ENCODE results near the gene LRP1B. TPM values are rescaled to one million over a fixed set of nuclear protein-coding genes. Genes with fewer than 3 reads are reported as not detected.

LRP1B gene
- total RNA-seq, 1 donor from 2014 or later = 1.7 TPM

GRCh38 chr2:141611981-141612380, 518.8 kb downstream of the LRP1B start:
- TF ChIP-seq CTCF (IDR thresholded peaks at IDR 0.05; ENCODE audit: unreplicated experiment) = no peak
- no peak overlapping the region for H3K27ac Mint-ChIP-seq
- DNase-seq (ENCODE audit: low spot score in 2 of 2, unreplicated experiment in 2 of 2) = no peak
- no peaks in the 10 kb centered on the region for H3K27me3 Mint-ChIP-seq (ENCODE audit: low read depth)
- H3K4me1 Mint-ChIP-seq = peaks cover 28% of the 10 kb centered on the region
- H3K4me3 Mint-ChIP-seq = peak overlapping the region; percentile 51
- peaks cover 3% of the 10 kb centered on the region for H3K9me3 Mint-ChIP-seq
- no peaks in the 10 kb centered on the region for H3K36me3 Mint-ChIP-seq

- H3K9me3 Mint-ChIP-seq = peaks cover 3% of the 10 kb centered on the region
- DNase-seq (ENCODE audit: low spot score in 2 of 2, unreplicated experiment in 2 of 2) = no peak
- H3K36me3 Mint-ChIP-seq = no peaks in the 10 kb centered on the region
- peaks cover 23% of the 10 kb centered on the region for H3K4me1 Mint-ChIP-seq
- H3K27me3 Mint-ChIP-seq (ENCODE audit: low read depth) = no peaks in the 10 kb centered on the region
- no peak for TF ChIP-seq CTCF (IDR thresholded peaks at IDR 0.05; ENCODE audit: unreplicated experiment)
- peak overlapping the region; percentile 63 for H3K27ac Mint-ChIP-seq
- peak overlapping the region; percentile 51 for H3K4me3 Mint-ChIP-seq
Measured at GRCh38 chr2:141611176-141611571, 519.6 kb downstream of the LRP1B start.

- peak overlapping the region; percentile 1 for H3K27ac Mint-ChIP-seq
- no peaks in the 10 kb centered on the region for H3K36me3 Mint-ChIP-seq
- no peaks in the 10 kb centered on the region for H3K27me3 Mint-ChIP-seq (ENCODE audit: low read depth)
- TF ChIP-seq CTCF (IDR thresholded peaks at IDR 0.05; ENCODE audit: unreplicated experiment) = no peak
- H3K4me3 Mint-ChIP-seq = peak overlapping the region; percentile 51
- DNase-seq (ENCODE audit: low spot score in 2 of 2, unreplicated experiment in 2 of 2) = no peak
- peaks cover 3% of the 10 kb centered on the region for H3K9me3 Mint-ChIP-seq
- H3K4me1 Mint-ChIP-seq = peaks cover 23% of the 10 kb centered on the region
Measured at GRCh38 chr2:141610564-141611175, 520.1 kb downstream of the LRP1B start.

GRCh38 chr2:141605163-141605562, 525.7 kb downstream of the LRP1B start:
- TF ChIP-seq CTCF (IDR thresholded peaks at IDR 0.05; ENCODE audit: unreplicated experiment) = no peak
- no peaks in the 10 kb centered on the region for H3K27me3 Mint-ChIP-seq (ENCODE audit: low read depth)
- H3K27ac Mint-ChIP-seq = no peak overlapping the region
- H3K4me3 Mint-ChIP-seq = no peak overlapping the region
- H3K4me1 Mint-ChIP-seq = peaks cover 3% of the 10 kb centered on the region
- no peak for DNase-seq (ENCODE audit: low spot score in 2 of 2, unreplicated experiment in 2 of 2)
- H3K9me3 Mint-ChIP-seq = no peaks in the 10 kb centered on the region
- H3K36me3 Mint-ChIP-seq = no peaks in the 10 kb centered on the region

GRCh38 chr2:141601511-141602152, 529.2 kb downstream of the LRP1B start:
- no peaks in the 10 kb centered on the region for H3K9me3 Mint-ChIP-seq
- TF ChIP-seq CTCF (IDR thresholded peaks at IDR 0.05; ENCODE audit: unreplicated experiment) = no peak

More at GRCh38 chr2:141601511-141602152, 529.2 kb downstream of the LRP1B start:
- no peak overlapping the region for H3K27ac Mint-ChIP-seq
- H3K36me3 Mint-ChIP-seq = no peaks in the 10 kb centered on the region
- no peak overlapping the region for H3K4me3 Mint-ChIP-seq
- no peaks in the 10 kb centered on the region for H3K4me1 Mint-ChIP-seq
- H3K27me3 Mint-ChIP-seq (ENCODE audit: low read depth) = no peaks in the 10 kb centered on the region
- no peak for DNase-seq (ENCODE audit: low spot score in 2 of 2, unreplicated experiment in 2 of 2)
